Loucy (cell line): ENCODE measurements around the gene ABCG1.

ENCODE experiments used
- CTCF ChIP-seq: fragments of 200-600 bp; sonication (generic); conservative IDR thresholded peaks from 2 replicates; pipeline ENCODE4 v1.5.1; 2014; ENCODE audit warnings: mild to moderate bottlenecking, antibody characterized with exemption, low read length
- EZH2phosphoT487 ChIP-seq: fragments of 200-600 bp; IDR thresholded peaks from 2 replicates; pipeline ENCODE4 v1.6.1; 2018; ENCODE audit warnings: antibody characterized with exemption, mild to moderate bottlenecking, moderate library complexity, borderline replicate concordance

DNA sequence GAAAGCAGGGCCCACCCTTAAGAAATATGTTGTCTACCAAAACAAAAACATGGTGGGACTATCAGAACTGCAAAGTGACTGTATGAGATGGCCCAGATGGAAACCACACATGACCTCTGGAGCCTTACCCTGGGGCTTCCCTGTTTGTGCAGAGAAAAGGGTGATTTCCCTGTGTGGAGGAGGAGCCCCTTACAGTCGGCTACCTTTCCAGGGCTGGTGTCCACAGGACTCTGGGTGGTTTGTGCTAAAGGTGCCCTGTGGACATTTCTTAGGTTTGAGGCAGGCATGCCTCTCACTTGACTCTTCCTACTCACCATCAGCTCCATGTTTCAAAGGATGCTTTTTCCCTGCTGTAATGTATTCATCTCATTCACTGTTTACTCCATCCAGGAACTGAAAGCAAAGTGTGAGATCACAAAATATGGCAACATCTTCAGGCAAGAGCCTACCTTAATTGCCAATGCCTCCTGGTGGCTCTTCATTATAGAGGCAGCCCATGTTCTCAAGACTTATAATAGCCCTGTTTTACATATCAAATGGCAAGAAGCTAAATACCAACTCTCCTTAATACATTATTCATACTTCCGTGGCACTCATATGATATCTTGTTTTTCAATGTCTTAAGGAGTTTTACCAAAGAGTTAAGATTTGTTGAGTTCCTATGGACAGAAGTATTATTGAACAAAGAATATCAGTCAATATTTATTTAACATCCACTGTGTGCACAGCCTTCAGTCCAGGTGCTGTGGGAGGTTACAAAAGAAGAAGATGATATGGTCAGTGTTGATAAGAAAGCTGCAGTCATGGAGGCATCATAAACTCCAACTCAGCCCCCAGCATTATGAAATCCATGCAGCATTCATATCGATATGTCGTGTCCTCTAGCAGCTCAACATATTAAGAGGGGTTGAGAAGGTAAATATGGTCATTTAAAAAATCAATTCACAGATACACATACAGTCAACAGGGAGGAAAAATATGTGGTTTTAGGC lies 111.7 kb downstream of the ABCG1 start:
- TF ChIP-seq EZH2phosphoT487 (no peak), CTCF (peak; percentile 19; the same call in 1 of the 2 replicates)
